Stimulated activated CD8-positive, alpha-beta memory T cell treated with anti-CD3 and anti-CD28 coated beads, Interleukin-15, amount 100 ng/mL, for 1 hour (primary cell): ENCODE measurements around the gene ASCC2.
"Not testable (repeated sequence)": the region's sequence is repeated elsewhere in the genome, so short reads cannot be mapped to it uniquely, and the experiment has no call there.

Experiments used
- DNase-seq: peaks from one replicate; pipeline ENCODE4 v3.0.0-alpha.2; 2020; ENCODE audit warnings: low read depth

ASCC2 gene

GRCh38 chr22:29856496-29856895, 18.4 kb upstream of the ASCC2 start:
- DNase-seq, result no peak

GRCh38 chr22:29855611-29856181, 17.6 kb upstream of the ASCC2 start:
- DNase-seq, result no peak

DNA sequence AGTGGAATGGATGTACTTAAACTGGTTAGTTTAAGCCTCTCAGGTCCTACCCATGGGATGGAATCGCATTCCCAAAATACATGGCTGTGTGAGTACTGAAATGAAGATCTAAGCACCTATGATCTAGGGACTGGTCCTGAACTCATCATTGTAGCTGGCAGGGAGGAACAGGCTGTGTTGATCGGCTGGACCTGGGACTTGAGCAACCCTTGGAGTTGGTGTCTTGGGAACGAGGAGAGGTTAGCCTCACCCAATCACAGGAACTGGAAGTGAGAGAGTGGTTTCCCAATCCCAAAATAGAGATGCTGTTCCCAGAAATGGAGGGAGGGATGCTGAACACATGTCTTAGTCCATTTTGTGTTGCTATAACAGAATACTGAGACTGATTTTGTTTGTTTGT, 16.4 kb upstream of the ASCC2 start:
- no peak for DNase-seq

DNA sequence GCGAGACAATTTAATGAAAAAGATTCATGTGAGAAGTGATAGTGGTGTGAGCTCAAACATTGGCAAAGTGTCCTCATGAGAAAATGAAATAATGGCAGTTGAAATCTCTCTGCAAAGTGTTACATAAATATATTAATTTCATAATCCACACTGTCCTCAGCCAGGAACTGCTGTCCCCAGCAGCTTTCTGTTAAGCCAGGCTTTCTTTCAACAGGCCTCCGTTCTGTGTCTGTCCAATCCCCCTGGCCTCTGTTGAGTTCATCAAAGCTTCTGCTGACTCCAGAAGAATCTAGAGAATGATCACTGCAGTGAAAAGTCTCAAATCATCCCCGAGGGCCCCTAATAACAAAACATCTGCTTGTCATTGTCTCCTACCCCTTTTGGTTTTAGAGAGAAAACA, 10.0 kb upstream of the ASCC2 start:
- DNase-seq, result no peak

GRCh38 chr22:29846290-29846689, 8.2 kb upstream of the ASCC2 start:
- no peak for DNase-seq

DNA sequence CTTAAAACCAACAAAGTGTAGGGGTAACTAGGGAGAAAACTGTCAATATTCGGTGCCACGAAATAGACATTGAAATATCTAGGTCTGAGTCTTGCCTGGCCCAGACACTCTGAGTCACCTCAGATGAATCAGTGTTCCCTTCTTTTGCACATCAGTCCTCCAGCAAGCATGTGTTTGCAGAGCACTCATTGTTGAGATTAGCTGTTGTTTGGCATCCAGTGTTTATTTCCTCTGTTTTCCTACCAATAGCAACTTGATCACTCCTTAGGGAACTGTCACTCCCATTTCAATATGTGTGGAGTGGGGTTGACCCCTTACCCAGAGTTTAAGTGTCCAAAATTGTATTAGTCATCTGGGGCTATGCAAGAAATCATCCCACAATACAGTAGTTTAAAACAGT, 4.7 kb upstream of the ASCC2 start:
- no peak for DNase-seq

- DNase-seq, result no peak
These were observed 4.1 kb upstream of the ASCC2 start for GRCh38 chr22:29842172-29842571.

GRCh38 chr22:29840498-29840897, 2.4 kb upstream of the ASCC2 start:
- DNase-seq, result no peak

DNA sequence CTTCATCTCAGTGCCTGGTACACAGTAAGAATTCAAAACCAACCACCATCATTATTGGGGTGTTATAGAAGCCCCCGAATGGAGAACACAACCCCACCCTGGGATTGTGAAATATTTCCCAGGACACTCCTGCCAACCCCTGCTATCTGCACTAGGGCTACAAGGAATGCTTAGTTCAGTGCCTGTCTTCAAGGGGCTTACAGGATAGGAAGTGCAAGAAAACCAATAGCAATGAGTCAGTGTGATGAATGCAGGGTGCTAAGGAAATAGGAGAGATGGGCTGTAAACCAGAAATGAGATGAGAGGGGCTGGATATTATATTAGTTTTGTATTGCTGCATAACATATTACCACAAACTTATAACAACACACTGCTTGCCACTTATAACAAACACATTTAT, 965 bp upstream of the ASCC2 start:
- no peak for DNase-seq

DNA sequence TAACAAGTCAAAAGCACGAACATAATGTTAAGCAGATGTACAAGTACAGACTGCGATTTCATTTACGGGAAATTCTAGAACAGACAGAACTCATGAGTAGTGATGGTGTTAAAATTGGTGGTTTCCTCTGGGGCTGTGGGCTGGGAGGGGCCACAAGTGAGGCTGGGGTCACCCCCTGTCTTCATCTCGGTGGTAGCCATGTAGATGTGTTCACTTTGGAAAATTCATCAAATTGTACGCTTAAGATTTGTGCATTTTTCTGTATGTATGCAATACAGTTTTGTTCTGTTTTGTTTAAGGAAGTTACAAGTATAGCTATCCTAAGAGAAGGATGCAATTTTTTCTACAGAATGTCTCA, 504 bp upstream of the ASCC2 start:
- no peak for DNase-seq

GRCh38 chr22:29836791-29837370, 1.2 kb downstream of the ASCC2 start:
- DNase-seq, result not testable (repeated sequence)

DNA sequence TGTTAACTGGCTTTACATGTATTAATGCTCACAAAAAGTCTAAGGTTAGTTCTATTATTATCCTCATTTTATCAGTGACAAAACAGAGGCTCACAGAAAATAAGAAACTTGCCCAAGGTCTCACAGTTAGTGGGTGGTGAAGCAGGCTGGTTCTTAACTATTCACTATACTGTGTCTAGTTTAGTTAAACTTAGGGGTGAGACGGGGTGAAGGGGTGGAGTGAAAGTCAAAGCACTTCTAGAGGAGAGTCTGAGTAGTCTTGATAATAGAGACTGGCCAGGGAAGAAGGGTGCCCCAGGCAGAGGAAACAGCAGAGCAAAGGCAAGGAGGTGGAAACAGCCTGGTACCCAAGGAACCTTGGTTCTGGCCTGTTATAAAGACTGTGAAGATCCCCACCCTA, 4.0 kb downstream of the ASCC2 start:
- DNase-seq, result no peak

- no peak for DNase-seq
These were observed 4.6 kb downstream of the ASCC2 start for GRCh38 chr22:29833392-29833965.

- no peak for DNase-seq
These were observed 6.1 kb downstream of the ASCC2 start for GRCh38 chr22:29831958-29832357.

DNA sequence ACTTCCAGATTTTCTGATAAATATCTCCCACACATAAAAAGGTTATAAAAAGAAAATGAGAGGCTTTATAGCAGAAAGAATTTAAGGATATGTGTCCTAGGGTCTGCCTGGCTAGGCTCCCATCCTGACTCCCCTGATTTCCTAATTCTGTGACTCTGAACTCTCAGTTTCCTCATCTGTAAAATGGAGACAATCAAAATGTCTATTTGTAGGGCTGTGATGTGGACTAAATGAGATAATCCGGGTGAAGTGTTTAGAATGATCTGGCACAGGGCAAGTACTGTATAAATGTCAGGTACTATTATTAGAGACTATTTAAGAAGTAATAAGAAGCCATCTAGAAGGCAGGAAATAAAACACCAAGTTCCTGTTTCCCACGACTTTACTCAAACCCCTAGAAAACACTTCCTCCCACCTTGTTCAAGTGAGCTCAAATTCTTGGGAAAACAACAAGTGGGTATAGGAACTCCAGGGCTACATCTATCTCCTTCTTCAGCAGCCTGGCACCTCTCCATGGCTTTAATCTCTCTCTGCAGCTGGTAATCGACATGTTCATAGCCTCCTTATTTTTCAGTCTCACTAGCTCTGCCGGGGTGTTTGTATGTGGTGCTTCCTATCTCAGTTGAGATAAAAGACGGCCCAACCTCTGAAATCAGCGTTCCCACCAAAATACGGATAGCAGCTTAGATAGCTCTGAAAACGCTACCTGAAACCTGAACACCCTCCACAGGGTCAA, 6.7 kb downstream of the ASCC2 start:
- no peak for DNase-seq

DNA sequence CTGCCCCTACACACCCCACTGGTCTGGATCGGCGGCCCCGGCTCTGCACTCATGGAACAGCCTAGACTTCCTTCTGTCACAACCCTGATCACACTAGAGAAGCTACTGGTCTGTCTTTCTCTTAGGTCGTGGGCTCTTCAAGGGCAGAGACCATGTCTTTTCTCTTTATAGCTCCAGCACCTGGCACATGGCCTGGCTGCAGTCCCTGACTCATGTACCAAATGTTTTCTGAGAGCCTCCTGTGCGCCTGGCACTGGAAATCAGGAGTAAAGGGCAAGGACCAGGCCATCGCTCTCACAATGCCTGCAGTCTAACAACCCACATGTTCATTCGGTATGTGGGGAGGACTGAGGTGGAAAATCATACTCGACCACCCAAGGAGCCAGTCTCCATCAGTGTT, 7.5 kb downstream of the ASCC2 start:
- no peak for DNase-seq

- not testable (repeated sequence) for DNase-seq
These were observed 10.3 kb downstream of the ASCC2 start for GRCh38 chr22:29827726-29828125.

- no peak for DNase-seq
These were observed 11.0 kb downstream of the ASCC2 start for GRCh38 chr22:29827091-29827490.

- DNase-seq, result no peak
These were observed 12.5 kb downstream of the ASCC2 start for GRCh38 chr22:29825578-29825977.

DNA sequence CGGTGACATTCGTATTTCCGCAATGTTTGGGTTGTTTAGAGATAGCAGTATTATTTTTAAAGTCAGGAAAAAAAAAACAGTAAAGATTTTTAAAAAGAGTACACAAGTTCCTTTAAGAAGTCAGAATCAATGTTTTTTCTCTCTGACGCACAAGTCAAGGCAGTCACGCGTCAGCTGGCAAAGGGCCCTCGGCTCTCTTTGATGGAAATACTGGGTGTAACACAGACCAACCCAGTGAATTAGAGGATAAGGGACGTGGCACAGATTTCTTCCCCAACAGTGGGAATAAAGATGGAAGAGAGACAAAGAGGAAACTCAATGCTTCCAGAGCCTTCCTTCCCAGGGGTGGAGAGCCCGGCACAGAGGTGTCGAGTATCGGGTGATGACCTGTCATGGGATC, 13.4 kb downstream of the ASCC2 start:
- DNase-seq, result no peak

DNA sequence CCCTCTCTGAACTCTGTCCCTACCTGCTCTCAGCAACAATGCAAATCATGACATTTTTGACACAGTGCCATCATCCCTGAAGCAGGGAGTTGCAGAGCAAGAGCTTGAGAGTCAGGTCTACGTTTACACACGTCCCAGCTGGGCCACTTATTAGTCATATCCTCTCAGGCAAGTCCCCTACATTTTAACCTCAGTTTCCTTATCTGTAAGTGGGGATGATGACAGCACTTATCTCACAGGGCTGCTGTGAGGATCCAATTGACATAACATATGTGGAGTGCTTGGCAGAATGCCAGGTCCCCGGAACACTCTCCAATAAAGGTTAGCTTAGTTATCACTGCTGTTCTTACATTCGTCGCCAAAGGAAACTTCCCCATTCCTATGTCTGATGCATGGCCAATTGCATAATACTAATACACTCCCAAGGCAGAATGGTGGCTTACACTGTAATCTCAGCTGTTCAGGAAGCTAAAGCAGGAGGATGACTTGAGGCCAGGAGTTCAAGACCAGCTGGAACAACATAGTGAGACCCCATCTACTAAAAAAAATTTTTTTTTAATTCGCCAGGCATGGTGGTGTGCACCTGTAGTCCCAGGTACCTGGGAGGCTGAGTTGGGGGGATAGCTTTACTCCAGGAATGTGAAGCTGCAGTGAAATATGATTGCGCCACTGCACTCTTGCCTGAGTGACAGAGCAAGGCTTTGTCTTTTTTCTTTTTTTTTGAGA, 16.6 kb downstream of the ASCC2 start:
- no peak for DNase-seq

DNA sequence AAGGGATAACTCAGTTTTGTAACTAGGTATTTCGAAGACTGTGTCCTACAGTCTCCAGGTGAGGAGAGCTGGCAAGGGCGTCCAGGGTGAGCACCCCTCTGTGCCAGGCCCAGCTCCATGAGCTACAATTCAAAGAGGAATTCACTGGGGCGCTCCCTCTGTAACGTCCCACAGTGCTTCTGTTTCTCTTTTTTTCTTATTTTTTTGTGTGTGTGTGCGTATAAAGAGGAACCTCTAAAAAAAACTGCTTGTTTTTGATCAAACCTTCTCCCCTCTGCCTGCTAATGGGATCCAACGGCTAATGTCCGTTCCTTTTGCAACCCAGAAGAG, 17.1 kb downstream of the ASCC2 start:
- DNase-seq, result no peak

- DNase-seq, result no peak
These were observed 18.6 kb downstream of the ASCC2 start for GRCh38 chr22:29819501-29819900.
